NCI-H2196 treated with DMSO at 0.1 percent for 48 hours (cell line): ENCODE data around the gene SNAI3.

Source experiments
- DNase-seq: peaks from one replicate; lab custom pipeline; 2025; ENCODE audit not compliant: unreplicated experiment; lab: John Stamatoyannopoulos, UW

The SNAI3 gene

DNA sequence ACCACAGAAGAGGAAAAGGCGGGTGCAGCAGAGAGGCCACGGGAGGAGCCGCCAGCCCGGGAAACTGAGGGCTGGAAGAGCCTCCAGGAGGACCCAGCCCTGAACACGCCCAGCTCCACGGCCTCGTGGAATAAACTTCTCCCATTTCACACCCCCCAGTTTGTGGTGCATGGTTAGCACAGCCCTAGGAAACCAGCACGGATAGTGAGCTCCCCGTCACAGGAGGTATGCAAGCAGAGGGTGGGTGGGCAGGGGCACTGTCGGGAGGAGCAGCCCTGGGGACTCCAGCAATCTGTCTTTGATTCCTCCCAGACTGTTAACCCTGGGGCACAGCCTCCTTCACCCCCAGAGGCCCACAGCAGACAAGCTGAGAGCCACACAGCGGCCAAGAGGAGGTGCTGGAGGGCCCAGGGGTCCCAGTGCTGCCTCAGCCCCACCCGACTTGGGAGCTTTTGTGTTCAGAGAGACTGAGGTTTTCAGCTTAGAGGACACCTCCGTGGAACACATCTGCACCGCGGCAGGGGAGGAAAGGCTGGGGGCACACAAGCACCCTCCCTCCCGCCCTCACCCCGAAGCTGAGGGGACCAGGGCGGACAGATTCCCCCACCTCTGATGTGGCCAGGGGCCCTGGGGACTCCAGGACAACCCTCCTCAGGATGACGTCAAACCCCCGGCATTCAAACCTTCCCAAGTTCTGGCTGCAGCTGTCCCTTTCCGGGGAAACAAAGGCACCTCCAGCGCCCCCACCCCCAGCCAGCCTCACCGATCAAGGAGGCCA is 49.6 kb downstream of the SNAI3 start:
- no peak for DNase-seq

DNA sequence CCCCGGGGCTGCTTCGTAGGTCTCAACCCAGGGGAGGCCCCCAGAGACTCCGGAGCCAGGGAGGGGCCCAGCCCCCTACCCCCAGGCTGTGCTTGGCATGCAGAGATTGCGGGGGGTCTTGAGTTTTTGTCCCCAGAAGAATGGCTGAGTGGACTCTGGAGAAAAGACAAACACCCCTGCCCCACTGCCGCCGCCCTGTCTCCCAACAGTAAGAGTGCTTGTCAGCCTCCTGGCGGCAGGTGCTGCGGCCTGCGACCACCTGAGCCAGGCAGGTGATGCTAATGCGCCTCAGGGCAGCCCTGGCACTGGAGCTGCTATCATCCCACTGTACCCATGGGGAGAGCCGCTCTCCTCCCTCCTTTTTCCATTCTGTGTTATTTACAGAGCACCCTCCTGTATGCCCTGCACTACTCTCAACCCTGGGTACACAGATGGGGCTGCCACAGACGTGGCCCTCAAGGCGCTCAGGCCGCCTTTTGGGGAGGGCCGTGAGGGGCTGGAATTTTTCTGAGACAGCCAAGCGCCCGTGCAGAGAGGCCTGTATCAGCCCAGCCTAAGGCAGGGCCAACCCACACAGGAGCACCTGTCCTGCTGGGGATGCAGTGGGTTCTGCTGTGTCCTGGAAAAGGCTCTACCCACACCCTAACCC is 50.5 kb downstream of the SNAI3 start:
- DNase-seq, result no peak

DNA sequence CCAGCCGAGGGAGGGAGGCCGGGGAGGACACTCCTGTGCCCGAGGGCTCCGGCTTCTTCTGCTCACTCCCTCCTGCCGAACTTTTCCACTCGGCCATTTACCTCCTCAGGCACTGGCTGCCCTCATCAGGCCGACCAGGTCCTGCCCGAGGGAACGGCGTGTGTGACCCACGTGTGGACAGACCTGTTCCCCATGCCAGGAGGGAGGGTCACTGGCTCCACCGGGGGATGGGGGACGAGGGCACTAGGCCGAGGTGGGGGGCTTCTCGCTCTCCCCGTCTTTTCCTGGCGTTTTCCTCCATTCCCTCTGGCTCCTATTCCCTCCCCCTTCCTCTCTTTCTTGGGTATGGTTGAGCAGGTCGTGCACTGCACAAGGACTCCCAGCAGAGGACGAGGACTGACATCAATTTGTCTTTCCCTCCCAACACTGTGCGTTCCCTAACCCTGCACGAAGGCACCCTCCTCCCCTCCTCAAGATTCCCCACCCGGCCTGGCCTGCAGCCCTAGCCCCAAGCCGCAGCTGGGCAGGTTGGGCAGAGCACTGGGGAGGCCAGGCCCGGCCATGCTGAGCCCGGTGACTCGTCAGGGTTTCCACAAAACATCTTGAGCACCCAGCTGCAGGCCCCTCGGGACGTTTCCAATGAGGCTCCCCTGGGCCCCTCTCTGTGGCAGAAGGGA is 51.2 kb downstream of the SNAI3 start:
- DNase-seq, result no peak

DNA sequence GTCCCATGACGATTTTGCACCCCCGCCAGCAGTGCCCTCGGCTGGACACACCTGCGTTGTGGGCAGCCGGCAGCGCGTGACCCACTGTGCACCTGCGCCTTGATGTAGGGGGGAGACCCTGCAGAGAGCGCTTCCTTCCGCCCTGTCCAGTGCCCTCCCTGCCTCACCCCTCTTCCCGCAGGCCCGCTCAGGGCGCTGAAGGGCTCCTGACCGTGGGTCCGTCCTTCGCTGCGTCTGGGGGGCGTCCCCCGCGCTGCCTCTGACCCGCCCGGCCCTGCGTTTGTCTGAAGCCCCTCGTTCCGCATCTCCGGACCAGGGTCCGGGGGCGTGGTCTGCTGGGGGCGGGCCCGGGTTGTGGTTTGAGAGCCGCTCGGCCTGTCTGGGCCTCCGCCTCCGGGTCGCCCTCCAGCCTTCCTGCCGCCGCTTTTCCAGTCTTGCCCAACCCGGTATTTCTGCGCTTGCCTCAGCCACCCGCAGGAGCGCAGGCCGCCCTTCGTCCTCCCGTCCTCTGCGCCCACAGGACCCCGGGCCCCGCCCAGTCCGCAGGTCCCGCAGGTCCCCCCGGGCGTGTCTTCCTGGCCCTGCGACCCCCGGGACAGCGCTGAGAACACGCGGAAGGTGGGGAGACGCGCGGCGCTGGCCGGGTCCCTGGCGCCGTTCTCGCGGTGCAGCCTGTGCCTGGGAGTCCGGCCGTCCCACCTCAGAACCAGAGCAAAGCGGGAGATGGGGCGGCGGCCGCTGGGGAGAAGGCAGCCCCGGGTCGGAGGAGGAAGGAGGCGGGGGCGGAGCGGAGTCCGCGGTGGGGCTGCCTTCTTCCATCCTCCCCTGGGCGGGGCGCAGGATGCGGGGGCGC is 51.9 kb downstream of the SNAI3 start:
- no peak for DNase-seq

DNA sequence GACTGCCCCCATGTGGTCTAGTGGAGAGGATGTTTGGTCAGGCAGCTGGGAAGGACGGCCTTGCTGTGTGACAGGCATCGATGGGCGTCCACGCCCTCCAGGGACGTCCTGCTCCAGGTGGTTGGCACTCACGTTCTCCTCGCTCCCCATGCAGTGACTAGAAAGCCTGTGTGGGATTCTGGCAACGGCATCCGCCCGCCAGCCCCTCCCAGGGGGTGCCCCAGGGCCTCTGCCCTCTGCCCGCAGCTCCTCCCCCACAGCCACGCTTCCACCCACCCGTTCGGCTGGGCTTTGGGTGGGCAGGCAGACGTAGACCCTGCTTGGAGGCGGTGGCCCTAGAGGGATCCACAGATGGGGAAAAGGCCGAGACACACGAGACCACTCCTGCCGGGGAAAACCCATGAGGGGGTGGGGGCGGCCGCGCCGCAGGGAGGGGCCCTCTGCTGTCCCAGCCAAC is 52.6 kb downstream of the SNAI3 start:
- no peak for DNase-seq

DNA sequence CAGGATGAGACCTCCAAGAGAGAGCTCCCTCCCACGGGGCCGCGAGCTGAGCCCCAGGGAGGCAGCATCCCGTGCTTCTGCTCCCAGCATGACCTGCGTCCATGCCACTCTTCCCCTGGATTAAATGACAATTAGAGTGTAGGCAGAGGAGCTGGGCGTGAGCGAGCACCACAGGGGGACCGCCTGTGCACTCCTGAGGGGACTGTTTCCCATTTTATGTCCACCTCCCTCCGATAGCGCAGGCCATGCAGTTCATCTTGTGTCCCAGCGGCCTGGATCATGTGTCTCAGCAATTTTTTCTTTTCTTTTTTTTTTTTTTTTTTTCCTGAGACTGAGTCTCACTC is 53.7 kb downstream of the SNAI3 start:
- no peak for DNase-seq

DNA sequence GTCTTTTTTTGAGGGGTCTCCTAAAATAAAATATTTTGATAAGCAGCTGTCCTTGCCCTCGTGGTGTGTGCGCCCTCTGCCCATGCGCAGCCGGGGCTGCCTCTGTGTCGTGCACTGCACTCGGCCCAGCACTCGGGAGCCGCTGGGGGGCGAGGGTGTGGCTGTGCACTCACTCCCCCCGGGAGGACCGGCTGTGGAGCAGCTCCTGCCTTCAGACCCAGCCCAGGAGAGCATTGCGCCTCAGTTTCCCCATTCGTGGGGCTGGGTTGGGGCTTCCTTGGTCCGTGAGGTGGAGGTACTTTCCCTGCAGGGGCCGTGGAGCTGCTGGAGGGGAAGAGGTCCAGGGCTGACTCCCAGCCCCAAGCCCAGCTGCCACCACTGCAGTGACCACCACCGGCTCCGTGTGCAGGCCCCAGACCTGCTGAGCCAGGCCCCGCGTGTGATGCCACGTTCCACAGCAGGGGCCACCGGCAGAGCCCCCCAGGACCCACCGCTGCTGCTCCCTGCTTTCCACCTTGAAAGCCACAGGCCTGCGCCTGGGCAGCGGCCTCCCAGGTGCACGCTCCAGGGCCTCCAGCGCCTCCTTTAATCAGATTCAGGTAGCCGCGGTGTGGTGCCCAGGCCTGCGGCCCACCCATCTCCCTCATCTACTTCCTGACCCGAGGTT is 54.3 kb downstream of the SNAI3 start:
- no peak for DNase-seq

DNA sequence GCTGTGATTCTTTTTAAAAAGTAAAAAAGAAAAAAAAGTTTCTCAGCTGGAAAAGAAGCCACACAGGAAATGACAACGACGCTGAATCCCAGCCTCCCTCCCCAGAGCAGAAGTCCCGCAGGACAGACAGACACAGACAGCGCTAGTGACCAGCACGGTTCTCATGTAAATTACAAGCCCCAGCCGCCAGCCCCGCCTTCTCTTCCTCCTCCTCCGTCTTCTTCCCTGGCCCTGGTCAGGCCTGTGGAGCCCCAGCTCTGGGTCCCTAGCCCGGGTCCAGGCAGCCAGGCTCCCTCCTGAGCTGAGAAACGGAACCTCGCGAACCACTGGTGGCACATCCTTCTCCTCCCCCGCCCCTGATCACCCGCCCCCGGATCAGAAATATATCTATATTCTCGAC is 54.9 kb downstream of the SNAI3 start:
- no peak for DNase-seq

DNA sequence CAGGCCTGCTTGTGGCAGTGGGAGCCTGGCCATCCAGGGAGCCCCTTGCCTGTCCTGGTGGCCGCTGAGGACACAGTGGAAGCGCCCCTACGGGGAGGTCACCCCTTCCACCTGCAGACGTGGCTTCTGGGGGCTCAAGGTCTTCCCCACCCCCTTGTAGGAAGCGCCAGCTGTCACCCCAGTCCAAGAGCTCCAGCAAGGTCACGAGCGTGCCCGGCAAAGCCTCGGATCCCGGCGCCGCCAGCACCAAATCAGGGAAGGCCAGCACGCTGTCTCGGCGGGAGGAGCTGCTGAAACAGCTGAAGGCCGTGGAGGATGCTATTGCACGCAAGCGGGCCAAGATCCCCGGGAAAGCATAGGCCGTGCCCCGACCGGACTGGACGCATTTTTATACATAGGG is 55.4 kb downstream of the SNAI3 start:
- no peak for DNase-seq

DNA sequence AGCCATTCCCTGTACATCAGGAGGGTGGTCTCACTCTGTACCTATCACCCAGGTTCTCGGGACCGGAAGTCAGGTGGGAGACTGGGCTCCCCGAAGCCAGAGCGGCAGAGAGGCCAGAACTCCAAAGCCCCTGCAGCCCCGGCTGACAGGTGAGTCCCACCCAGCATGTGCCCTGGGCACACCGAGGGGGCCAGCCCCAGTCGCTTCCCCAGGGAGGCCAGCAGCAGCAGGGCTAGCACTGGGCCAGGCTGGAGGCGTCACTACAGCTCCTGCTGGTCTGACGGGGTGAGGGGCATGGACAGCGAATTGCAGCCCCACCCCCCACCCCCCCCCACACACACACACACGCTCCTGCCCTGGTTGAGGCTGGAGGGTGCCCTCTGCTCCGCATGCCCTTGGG is 55.9 kb downstream of the SNAI3 start:
- DNase-seq, result no peak

DNA sequence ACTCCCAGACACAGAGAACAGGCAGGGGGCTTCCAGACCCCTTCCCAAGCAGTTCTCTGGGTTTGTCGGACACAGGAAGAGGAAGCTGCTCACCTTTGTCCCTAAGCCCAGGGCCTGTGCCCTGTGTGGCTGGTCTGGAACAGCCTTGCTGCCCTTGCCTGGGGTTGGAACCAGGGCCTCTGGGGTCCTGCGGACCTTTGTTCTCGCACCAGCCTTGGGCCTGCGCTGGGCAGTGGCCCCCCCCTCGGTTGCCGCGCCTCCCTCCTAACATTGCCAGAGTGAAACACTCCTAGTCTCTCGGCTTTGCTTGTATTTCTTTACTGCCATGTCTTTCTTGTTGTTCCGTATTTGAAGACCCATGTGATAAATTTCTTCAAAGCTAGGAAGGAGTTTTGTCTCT is 56.5 kb downstream of the SNAI3 start:
- no peak for DNase-seq

DNA sequence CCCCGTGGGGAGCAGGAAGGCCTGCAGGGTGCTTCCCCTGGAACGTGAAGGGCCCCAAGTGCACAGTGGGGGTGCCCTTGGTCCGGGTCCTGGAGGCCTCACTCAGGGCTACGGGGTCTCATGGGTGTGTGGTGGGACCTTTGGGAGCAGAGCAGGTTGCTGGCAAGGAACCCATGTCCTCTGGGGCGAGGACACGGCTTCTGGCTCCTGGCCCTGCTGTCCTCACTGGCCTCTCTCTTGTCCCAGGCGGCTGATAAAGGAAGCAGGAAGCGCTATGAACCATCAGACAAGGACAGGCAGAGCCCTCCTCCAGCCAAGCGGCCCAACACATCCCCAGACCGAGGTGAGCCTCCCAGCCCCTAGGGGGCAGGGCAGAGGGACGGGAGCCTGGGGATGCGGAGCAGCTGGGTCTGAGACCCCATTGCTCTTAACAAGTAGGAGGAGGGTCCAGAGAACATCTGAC is 57.8 kb downstream of the SNAI3 start:
- no peak for DNase-seq
